ENCODE data around the gene CITED2.

- TF ChIP-seq POLR2A (IDR thresholded peaks at IDR 0.05), result no peak
- TF ChIP-seq CTCF (IDR thresholded peaks at IDR 0.05), result no peak
Observed at GRCh38 chr6:139369068-139369467, 5.4 kb downstream of the CITED2 start.

Measured in vagina (tissue), 2 donors.